ENCODE results near the gene SH3RF3. TPM values are rescaled to one million over a fixed set of nuclear protein-coding genes. Genes with fewer than 3 reads are reported as not detected.

SH3RF3 gene
- total RNA-seq, 1 experiment from 2014 or later, result 0.30 TPM

DNA sequence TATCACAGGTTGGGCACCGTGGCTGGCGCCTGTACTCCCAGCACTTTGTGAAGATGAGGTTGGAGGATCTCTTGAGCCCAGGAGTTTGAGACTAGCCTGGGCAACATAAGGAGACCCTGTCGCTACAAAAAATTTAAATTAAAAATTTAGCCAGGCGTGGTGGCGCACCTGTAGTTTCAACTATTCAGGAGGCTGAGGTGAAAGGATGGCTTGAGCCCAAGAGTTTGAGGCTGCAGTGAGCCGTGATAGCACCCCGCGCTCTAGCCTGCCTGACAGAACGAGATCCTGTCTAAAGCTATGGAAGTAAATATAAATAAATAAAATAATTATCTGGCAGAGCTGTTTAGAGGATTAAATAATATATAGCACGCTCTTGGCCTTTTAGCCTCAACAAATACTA is 1.4 kb upstream of the SH3RF3 start:
- Histone ChIP-seq H3K9me3 (replicated peaks) (no peaks in the 10 kb centered on the region), H3K36me3 (no peaks in the 10 kb centered on the region), H3K4me1 (peaks cover 10% of the 10 kb centered on the region), H3K4me3 (no peak overlapping the region), H3K27me3 (no peaks in the 10 kb centered on the region), H3K27ac (no peak overlapping the region)
- DNase-seq, result no peak

DNA sequence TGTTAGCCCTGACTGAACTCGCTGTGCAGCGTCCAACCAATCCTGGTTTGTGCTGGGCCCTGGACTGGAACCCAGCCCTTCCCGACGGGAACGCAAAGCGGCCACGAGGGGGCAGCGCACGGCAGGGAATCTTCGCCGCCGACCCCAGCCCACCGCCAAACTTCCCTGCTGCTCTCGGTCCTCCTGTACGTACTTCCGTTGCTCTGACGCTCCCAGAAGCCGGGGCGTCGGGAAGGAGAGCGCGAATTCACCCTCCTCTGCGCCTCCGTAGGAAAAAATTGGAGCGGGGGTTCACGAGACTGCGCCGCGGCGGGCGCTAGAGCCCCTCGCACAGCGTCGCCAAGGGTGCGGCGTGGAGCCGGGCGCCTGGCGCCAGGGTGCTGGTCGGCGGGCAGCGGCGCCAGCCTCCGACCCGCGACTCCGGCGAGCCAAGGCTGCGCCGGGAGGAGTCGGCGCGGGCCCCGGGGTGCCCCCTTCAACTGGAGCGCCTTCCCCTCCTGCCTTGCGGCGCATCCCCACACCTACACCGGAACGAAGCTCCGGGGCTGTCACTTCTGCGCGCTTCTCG is 873 bp upstream of the SH3RF3 start:
- Histone ChIP-seq H3K4me3 (peak overlapping the region; percentile 56), H3K9me3 (replicated peaks) (no peaks in the 10 kb centered on the region), H3K27ac (no peak overlapping the region), H3K36me3 (no peaks in the 10 kb centered on the region), H3K4me1 (peaks cover 10% of the 10 kb centered on the region), H3K27me3 (no peaks in the 10 kb centered on the region)
- DNase-seq, result peak; percentile 79 to 89

DNA sequence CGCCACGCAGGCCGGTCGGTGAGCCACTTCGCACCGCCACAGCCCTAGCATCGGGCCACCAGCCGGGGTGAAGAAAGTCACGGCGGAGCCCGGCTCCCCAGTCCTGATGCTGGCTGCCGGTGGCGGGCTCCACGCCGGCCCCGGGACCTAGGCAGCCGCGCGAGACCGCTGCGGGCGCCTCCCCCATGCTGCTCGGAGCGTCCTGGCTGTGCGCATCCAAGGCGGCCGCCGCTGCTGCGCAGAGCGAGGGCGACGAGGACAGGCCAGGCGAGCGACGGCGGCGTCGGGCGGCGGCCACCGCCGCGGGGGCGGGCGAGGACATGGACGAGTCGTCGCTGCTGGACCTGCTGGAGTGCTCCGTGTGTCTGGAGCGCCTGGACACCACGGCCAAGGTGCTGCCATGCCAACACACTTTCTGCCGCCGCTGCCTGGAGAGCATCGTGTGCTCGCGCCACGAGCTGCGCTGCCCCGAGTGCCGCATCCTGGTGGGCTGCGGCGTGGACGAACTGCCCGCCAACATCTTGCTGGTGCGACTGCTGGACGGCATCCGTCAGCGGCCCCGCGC is 433 bp downstream of the SH3RF3 start:
- DNase-seq, result no peak
- peak overlapping the region; percentile 56 for H3K4me3 ChIP-seq
- peaks cover 10% of the 10 kb centered on the region for H3K4me1 ChIP-seq
- no peaks in the 10 kb centered on the region for H3K27me3 ChIP-seq
- H3K9me3 ChIP-seq (replicated peaks), result no peaks in the 10 kb centered on the region
- no peaks in the 10 kb centered on the region for H3K36me3 ChIP-seq
- no peak overlapping the region for H3K27ac ChIP-seq

DNA sequence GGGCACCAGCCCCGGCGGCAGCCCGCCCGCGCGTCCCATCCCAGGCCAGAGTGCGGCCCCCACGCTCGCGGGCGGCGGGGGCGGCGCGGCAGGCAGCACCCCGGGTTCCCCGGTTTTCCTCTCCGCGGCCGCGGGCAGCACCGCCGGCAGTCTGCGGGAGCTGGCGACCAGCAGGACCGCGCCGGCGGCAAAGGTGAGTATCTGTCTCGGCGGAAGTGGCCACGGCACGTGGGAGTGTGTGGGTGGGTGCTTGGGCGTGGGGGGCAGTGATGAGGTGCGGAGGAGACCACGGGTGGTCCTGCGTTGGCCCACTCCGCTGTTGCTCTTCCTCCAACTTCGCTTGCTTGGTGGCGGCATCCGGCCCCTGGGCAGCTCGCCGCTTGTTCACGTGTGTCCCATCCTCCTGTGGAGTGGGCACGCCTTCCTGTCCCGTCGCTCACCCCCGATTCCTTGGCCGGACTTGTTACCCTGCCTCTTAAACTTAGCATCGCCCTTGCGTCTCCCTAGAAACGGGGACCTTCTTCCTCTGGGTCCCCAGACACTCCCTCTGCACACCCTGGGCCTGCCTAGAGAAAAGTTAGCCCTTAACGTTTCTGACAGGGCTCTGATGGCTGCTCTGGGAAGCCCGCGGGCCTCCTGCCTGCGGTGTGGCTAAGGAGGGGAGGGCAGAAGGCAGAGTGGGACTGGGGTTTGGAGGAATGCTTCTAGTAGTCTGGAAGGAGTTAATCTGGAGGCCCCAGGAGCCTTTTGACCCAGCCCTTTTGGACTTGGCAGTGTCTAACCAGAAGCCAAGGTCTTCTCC is 1.1 kb downstream of the SH3RF3 start:
- DNase-seq, result no peak
- no peaks in the 10 kb centered on the region for H3K9me3 ChIP-seq (replicated peaks)
- no peak overlapping the region for H3K4me3 ChIP-seq
- peaks cover 8% of the 10 kb centered on the region for H3K4me1 ChIP-seq
- no peaks in the 10 kb centered on the region for H3K27me3 ChIP-seq
- no peak overlapping the region for H3K27ac ChIP-seq
- no peaks in the 10 kb centered on the region for H3K36me3 ChIP-seq

DNA sequence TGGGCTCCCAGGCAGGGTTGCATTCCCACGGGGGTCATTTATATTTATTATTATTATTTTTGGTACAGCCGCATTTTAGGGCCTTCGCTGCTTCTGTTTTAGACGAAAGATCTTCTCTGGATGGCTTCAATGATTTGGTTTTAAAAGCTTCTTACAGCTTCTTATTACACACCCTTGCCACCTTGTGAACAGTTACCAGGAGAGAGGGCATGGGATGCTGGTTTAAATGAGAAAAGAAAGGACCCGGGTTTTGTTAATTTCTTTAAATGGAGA is 1.7 kb downstream of the SH3RF3 start:
- no peak for DNase-seq
- H3K27ac ChIP-seq, result no peak overlapping the region

DNA sequence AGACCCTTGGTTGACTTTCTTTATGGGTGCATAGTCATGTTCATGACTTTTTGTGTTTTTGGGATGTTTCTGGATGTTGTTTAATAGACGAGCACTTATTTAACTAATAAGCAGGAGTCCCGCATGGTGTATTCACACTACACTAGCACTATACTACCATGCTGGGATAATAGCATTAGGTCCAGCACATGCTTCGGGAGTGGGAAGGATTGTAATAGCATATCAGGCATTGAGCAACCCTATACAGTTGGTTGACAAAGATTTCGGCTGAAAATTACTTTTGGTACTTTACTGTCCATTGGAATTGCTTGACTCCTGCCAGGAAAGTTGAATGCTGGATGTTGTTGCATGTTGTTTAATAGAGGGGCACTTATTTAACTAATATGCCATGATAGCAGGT is 2.8 kb downstream of the SH3RF3 start:
- no peaks in the 10 kb centered on the region for H3K4me1 ChIP-seq
- H3K27me3 ChIP-seq, result 0 out of 2 replicates have a peak, but pooled peaks cover 5% of the 10 kb centered on the region
- no peak overlapping the region for H3K4me3 ChIP-seq
- H3K9me3 ChIP-seq (replicated peaks), result no peaks in the 10 kb centered on the region
- no peak overlapping the region for H3K27ac ChIP-seq
- H3K36me3 ChIP-seq, result no peaks in the 10 kb centered on the region
- DNase-seq, result no peak

More for the DNA sequence above, 1.7 kb downstream of the SH3RF3 start:
- no peaks in the 10 kb centered on the region for H3K9me3 ChIP-seq (replicated peaks)
- 0 out of 2 replicates have a peak, but pooled peaks cover 3% of the 10 kb centered on the region for H3K27me3 ChIP-seq
- peaks cover 7% of the 10 kb centered on the region for H3K4me1 ChIP-seq
- no peaks in the 10 kb centered on the region for H3K36me3 ChIP-seq
- H3K4me3 ChIP-seq, result no peak overlapping the region

DNA sequence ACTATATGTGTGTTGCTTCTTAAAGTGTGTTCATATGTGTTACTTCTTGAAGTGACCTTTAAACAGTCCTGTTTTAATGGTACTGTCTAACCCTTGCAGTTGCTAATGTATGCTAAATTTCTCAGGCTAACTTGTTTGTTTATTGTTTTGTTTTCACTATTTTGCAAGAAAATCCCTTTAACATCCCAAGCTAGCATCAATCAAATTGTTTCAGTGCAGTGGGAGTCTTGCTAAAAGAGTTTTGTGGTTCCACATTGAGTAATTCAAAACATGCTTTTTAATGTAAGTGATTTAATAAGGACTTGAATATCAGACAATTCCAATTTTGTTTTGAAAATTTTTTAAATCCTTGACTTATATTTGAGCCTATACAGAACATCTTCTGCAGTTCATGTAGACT is 3.6 kb downstream of the SH3RF3 start:
- 0 out of 2 replicates have a peak, but pooled peaks cover 5% of the 10 kb centered on the region for H3K27me3 ChIP-seq
- H3K4me1 ChIP-seq, result no peaks in the 10 kb centered on the region
- no peak overlapping the region for H3K4me3 ChIP-seq
- H3K27ac ChIP-seq, result no peak overlapping the region
- DNase-seq, result no peak
- H3K9me3 ChIP-seq (replicated peaks), result no peaks in the 10 kb centered on the region
- H3K36me3 ChIP-seq, result no peaks in the 10 kb centered on the region

DNA sequence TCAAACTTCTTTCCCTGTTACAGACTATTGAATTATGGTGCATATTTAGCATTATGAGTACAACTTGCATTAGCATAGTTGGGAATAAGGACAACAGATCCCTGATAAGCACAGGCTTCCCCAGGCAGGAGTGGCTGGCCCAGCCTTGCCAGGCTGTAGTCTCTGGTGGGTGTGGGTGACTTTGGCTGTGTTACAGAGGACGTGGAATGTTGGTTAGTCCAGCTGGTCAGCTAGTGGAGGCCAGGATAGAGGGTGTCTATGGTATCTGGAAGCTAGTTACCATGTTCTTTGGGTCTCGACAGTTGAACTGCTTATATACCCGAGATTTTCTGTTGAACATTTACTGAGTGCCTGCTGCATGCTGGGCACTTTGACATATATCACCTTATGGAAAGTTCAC is 4.7 kb downstream of the SH3RF3 start:
- DNase-seq, result no peak
- H3K4me1 ChIP-seq, result no peaks in the 10 kb centered on the region

DNA sequence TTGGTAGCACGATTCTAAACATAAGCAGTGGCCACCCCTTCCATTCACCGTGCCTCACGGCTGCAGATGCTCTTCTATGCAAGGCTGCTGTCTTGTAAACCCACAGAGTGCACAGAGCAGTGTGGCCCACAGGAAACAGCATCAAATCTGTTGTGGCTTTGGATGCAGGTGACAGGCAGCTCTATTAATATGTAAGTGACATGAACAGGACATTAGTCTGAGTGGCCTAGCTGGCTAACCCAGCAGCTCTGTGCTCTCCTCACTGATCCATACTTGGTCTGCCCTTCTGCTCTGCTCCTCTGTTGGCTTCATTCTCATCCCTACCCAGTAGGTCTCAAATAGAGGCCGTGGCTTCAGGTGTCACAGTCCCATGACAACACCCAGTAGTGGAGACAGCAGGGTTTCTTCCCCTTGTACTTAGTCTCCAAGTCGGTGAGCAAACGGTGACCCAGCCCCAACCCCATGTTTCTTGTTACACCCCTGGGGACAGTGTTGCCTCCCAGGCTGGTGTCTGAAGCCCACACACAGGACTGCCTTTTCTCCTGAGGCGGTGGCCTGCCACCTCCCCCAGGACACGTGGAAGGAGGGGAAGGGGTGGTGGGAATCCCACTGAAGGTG is 5.8 kb downstream of the SH3RF3 start:
- Histone ChIP-seq H3K27ac (no peak overlapping the region), H3K9me3 (replicated peaks) (no peaks in the 10 kb centered on the region), H3K4me3 (no peak overlapping the region), H3K4me1 (no peaks in the 10 kb centered on the region), H3K27me3 (0 out of 2 replicates have a peak, but pooled peaks cover 5% of the 10 kb centered on the region), H3K36me3 (no peaks in the 10 kb centered on the region)
- DNase-seq, result no peak

More for the DNA sequence above, 4.7 kb downstream of the SH3RF3 start:
- Histone ChIP-seq H3K27me3 (0 out of 2 replicates have a peak, but pooled peaks cover 5% of the 10 kb centered on the region), H3K27ac (no peak overlapping the region), H3K9me3 (replicated peaks) (no peaks in the 10 kb centered on the region), H3K36me3 (no peaks in the 10 kb centered on the region), H3K4me3 (no peak overlapping the region)

DNA sequence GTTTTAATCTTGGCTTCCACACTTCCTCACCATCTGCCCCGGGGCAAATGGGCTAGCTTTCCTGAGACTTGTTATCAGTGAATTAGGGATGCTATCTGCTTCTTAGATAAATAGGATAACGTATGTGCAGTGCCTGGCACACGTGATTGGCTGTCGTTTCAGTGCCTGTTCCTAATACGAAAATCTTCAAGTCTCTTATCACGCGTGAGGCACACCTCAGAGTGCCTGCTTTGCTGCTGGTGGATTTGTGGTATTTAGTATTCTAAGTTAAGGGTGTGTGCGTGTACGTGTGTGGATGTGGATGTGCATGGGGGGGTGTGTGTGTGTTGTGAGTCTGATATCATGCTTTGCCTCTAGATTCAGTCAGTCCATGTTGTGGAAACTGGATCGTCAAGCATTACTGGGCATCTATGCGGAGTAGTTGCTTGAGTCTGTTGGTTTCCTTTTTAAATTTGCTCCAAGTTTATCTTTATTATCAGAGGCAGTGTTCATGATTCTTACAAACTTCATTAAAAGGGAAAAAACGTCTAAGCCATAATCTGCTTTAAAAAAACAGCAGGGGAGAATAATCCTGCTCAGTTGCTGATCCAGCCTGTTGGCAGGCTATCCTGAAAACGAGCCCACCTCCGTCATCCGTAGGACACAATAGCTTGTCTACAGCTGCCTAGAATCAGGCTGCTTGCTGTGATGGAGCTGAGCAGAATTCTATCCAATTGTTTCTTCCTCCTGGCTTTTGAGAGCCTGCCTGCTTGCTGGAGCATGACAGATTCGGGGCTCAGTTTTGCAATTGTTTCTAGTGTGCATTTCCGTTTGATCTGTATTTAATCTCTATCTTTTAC is 6.6 kb downstream of the SH3RF3 start:
- Histone ChIP-seq H3K9me3 (replicated peaks) (no peaks in the 10 kb centered on the region), H3K4me1 (no peaks in the 10 kb centered on the region), H3K4me3 (no peak overlapping the region), H3K27me3 (0 out of 2 replicates have a peak, but pooled peaks cover 5% of the 10 kb centered on the region), H3K36me3 (no peaks in the 10 kb centered on the region), H3K27ac (no peak overlapping the region)
- no peak for DNase-seq

DNA sequence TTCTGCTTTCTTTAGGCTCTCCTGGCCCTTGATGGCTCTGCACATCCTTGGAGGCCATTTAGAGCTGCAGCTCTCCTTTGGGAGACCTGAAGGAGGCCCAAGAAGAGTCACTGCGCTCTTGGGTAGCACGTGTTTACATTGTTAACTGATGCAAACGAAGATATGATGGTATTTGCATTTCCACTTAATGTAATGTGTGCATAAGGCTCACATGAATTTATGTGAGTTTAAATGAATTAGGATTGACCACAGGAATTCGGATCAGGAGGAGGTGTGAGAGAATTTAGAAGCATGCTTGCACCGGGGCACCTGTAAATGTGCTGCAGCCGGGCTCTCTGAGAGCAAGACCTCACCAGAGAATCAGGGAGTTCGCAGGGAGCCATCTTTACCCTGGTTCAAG is 7.5 kb downstream of the SH3RF3 start:
- Histone ChIP-seq H3K27me3 (0 out of 2 replicates have a peak, but pooled peaks cover 5% of the 10 kb centered on the region), H3K4me1 (no peaks in the 10 kb centered on the region), H3K9me3 (replicated peaks) (no peaks in the 10 kb centered on the region), H3K36me3 (no peaks in the 10 kb centered on the region), H3K4me3 (no peak overlapping the region), H3K27ac (no peak overlapping the region)
- DNase-seq, result no peak

DNA sequence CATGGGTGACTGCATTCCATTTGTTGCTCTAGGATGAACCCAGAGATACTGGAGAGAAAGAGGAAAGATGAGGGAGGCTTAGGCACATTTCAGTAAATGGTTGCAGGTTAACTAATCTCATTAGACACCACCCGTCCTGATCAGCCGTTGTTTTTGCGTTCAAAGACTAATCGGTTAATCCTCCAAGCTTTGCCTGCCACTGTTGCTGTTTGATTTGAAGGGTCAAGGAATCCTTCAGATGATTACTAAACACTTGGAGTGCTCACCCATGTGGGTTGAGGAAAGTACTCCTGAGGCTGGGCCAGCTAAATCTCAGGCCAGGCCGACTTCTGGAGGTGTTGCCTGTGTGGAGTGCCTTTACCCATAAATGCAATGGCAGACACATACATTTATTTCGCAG is 8.6 kb downstream of the SH3RF3 start:
- Histone ChIP-seq H3K4me3 (no peak overlapping the region), H3K36me3 (no peaks in the 10 kb centered on the region), H3K4me1 (no peaks in the 10 kb centered on the region), H3K27me3 (0 out of 2 replicates have a peak, but pooled peaks cover 5% of the 10 kb centered on the region), H3K9me3 (replicated peaks) (no peaks in the 10 kb centered on the region), H3K27ac (no peak overlapping the region)
- DNase-seq, result no peak

DNA sequence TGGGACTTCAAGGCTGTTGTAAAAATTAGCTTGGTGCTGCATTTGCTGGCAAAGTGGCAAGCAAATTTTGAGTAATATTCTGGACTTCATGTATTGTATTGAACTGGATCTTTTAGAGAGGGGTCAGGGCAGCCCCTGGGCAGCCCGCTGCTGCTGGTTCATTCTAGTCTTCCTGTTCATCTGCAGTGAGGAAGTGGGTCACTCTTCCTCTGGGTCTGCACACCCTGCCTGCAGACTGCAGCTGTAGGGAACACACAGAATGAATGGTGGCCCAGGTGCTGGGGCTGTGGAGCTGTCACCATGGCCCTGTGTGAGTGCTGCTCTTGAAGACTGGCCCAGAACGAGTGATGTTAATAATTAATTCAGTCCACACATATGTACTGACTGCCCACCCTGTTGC is 9.4 kb downstream of the SH3RF3 start:
- no peak for DNase-seq
- Histone ChIP-seq H3K4me1 (no peaks in the 10 kb centered on the region), H3K4me3 (no peak overlapping the region), H3K27me3 (0 out of 2 replicates have a peak, but pooled peaks cover 5% of the 10 kb centered on the region), H3K27ac (no peak overlapping the region), H3K36me3 (no peaks in the 10 kb centered on the region), H3K9me3 (replicated peaks) (no peaks in the 10 kb centered on the region)

DNA sequence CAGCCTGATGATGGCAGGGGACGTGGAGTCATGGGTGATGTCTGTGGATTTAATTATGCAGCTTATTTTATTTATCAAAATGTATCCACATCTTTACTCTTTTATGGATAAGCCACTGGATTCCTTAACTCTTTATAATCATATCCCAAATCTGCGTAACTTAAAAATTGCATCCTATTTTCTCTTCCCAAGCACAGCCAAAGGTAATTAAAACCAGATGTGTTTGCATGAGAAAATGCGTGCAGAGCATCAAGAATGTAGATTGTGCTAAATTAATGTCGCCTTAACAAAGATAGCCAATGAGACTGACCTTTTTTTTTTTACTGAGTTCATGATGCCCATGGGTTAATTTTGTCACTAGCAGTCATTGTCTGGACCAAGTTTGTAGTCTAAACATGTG is 10.0 kb downstream of the SH3RF3 start:
- no peaks in the 10 kb centered on the region for H3K36me3 ChIP-seq
- H3K9me3 ChIP-seq (replicated peaks), result no peaks in the 10 kb centered on the region
- H3K27ac ChIP-seq, result no peak overlapping the region
- DNase-seq, result no peak
- no peaks in the 10 kb centered on the region for H3K4me1 ChIP-seq
- H3K27me3 ChIP-seq, result 0 out of 2 replicates have a peak, but pooled peaks cover 5% of the 10 kb centered on the region
- no peak overlapping the region for H3K4me3 ChIP-seq
